GM12891 (cell line): ENCODE results near the gene KSR1.

ENCODE experiments used
- DNase-seq: peaks from one replicate; pipeline ENCODE4 v3.0.0; 2011; ENCODE audit warnings: low spot score; ENCODE audit not compliant: insufficient read length
- FAIRE-seq: peaks from 2 replicates; lab custom pipeline; 2011; peaks lifted over from hg19 to GRCh38; lab: Jason Lieb, UNC
- PAX5 ChIP-seq: IDR thresholded peaks from 2 replicates; pipeline ENCODE4 v1.6.1; 2011; ENCODE audit warnings: low read length, moderate library complexity, mild to moderate bottlenecking; ENCODE audit not compliant: insufficient read depth, severe bottlenecking
- POLR2A ChIP-seq: IDR thresholded peaks from 2 replicates; pipeline ENCODE4 v1.6.1; 2011; ENCODE audit warnings: low read depth, low read length, control low read depth
- POLR2AphosphoS5 ChIP-seq: IDR thresholded peaks from 2 replicates; pipeline ENCODE4 v1.6.1; 2011; ENCODE audit warnings: low read depth, low read length, control low read depth
- POU2F2 ChIP-seq: IDR thresholded peaks from 2 replicates; pipeline ENCODE4 v1.6.1; 2011; ENCODE audit warnings: low read depth, mild to moderate bottlenecking, control low read depth, low read length, moderate library complexity
- SPI1 ChIP-seq: IDR thresholded peaks from 2 replicates; pipeline ENCODE4 v1.6.1; 2011; ENCODE audit warnings: low read depth, low read length, control low read depth
- TAF1 ChIP-seq: IDR thresholded peaks from 2 replicates; pipeline ENCODE4 v1.6.1; 2011; ENCODE audit warnings: low read depth, low read length, control low read depth

Gene KSR1

GRCh38 chr17:27603421-27603770 is 147.1 kb downstream of the KSR1 start:
- FAIRE-seq, result no peak
- TF ChIP-seq TAF1 (no peak), SPI1 (no peak), POLR2A (no peak), POLR2AphosphoS5 (no peak), PAX5 (no peak), POU2F2 (no peak)
- DNase-seq, result no peak

- TF ChIP-seq TAF1 (no peak), POLR2AphosphoS5 (no peak), PAX5 (no peak), POU2F2 (no peak), POLR2A (no peak), SPI1 (no peak)
- no peak for DNase-seq
- FAIRE-seq, result no peak
These were observed 147.9 kb downstream of the KSR1 start for GRCh38 chr17:27603880-27604794.

GRCh38 chr17:27605409-27605808 is 149.2 kb downstream of the KSR1 start:
- DNase-seq (no peak), FAIRE-seq (no peak)
- no peak for TF ChIP-seq POLR2A
- TF ChIP-seq TAF1, result no peak
- no peak for TF ChIP-seq SPI1

GRCh38 chr17:27607521-27608091 is 151.4 kb downstream of the KSR1 start:
- no peak for FAIRE-seq
- TF ChIP-seq SPI1 (no peak), POLR2A (no peak), PAX5 (no peak), TAF1 (no peak), POLR2AphosphoS5 (no peak), POU2F2 (no peak)
- no peak for DNase-seq

- DNase-seq (no peak), FAIRE-seq (no peak)
- TF ChIP-seq POLR2A, result no peak
- no peak for TF ChIP-seq POLR2AphosphoS5
- TF ChIP-seq POU2F2, result no peak
- no peak for TF ChIP-seq TAF1
- TF ChIP-seq PAX5, result no peak
These were observed 152.3 kb downstream of the KSR1 start for GRCh38 chr17:27608328-27609230.

- FAIRE-seq, result no peak
- TF ChIP-seq POLR2AphosphoS5 (no peak), SPI1 (no peak), TAF1 (no peak)
- DNase-seq, result no peak
These were observed 153.5 kb downstream of the KSR1 start for GRCh38 chr17:27609611-27610303.

GRCh38 chr17:27610304-27610677 is 154.0 kb downstream of the KSR1 start:
- TF ChIP-seq SPI1, result no peak
- no peak for TF ChIP-seq TAF1
- no peak for TF ChIP-seq POLR2AphosphoS5
- no peak for TF ChIP-seq PAX5
- no peak for TF ChIP-seq POLR2A
- no peak for TF ChIP-seq POU2F2
- FAIRE-seq (no peak), DNase-seq (no peak)

GRCh38 chr17:27612160-27612770 is 156.0 kb downstream of the KSR1 start:
- TF ChIP-seq TAF1, result no peak
- no peak for TF ChIP-seq PAX5
- no peak for TF ChIP-seq POLR2AphosphoS5
- no peak for TF ChIP-seq POLR2A
- no peak for TF ChIP-seq POU2F2
- no peak for TF ChIP-seq SPI1
- FAIRE-seq (no peak), DNase-seq (no peak)

- DNase-seq (no peak), FAIRE-seq (no peak)
- no peak for TF ChIP-seq POU2F2
- no peak for TF ChIP-seq POLR2AphosphoS5
- TF ChIP-seq POLR2A, result no peak
- no peak for TF ChIP-seq PAX5
- TF ChIP-seq TAF1, result no peak
- TF ChIP-seq SPI1, result no peak
These were observed 157.2 kb downstream of the KSR1 start for GRCh38 chr17:27613433-27613832.

GRCh38 chr17:27615121-27615520 is 158.9 kb downstream of the KSR1 start:
- no peak for TF ChIP-seq POU2F2
- no peak for FAIRE-seq
- no peak for DNase-seq

- DNase-seq (no peak), FAIRE-seq (no peak)
- TF ChIP-seq PAX5 (no peak), POU2F2 (no peak), POLR2A (no peak), POLR2AphosphoS5 (no peak), TAF1 (no peak), SPI1 (no peak)
These were observed 160.2 kb downstream of the KSR1 start for GRCh38 chr17:27616414-27616813.
